ENCODE measurements around the gene GOSR1. TPM values are rescaled to one million over a fixed set of nuclear protein-coding genes. Genes with fewer than 3 reads are reported as not detected.

Gene GOSR1
- total RNA-seq (2021) = 30.1 and 43.7 TPM in 2 replicates
- Bru-seq, nascent RNA = percentile 90 among the genes with signal in this experiment
- percentile 88 among the genes with signal in this experiment for BruChase-seq, experiment 1, labeled RNA remaining after a 2-hour chase
- BruChase-seq, experiment 2, labeled RNA remaining after a 6-hour chase = percentile 80 among the genes with signal in this experiment
- long read RNA-seq, transcript GOSR1-204 (9 exons, 1,231 nt) = major isoform, 5 of 45 reads
- long read RNA-seq, partial matches to known transcripts = 2 of 45 reads
- long read RNA-seq, other reads (novel, unspliced or antisense) = 38 of 45 reads

- Histone ChIP-seq H3K9me3 (ENCODE audit: insufficient read depth, low read depth) (no peaks in the 10 kb centered on the region), H3K4me3 (peak within 1 kb of the TSS; percentile 98), H3K27ac (peak within 1 kb of the TSS; percentile 45; the same call in 1 of the 2 replicates), H3K4me2 (peak within 1 kb of the TSS; percentile 95), H3F3A (ENCODE audit: insufficient read depth, low read depth) (peaks cover 12% of the 10 kb centered on the region; the same call in 1 of the 2 replicates), H2AFZ (peak within 1 kb of the TSS; percentile 97), H3K27me3 (ENCODE audit: insufficient read depth, low read depth) (no peaks in the 10 kb centered on the region), H3K9me2 (ENCODE audit: insufficient read depth) (no peaks in the 10 kb centered on the region), H3K4me1 (replicated peaks; ENCODE audit: insufficient read depth) (peaks cover 11% of the 10 kb centered on the region), H4K20me1 (ENCODE audit: insufficient read depth) (no peaks in the 10 kb centered on the region), H3K79me2 (ENCODE audit: low read depth) (peaks cover 22% of the 10 kb centered on the region), H3K36me3 (ENCODE audit: low read depth) (peaks cover 17% of the 10 kb centered on the region; the same call in 1 of the 2 replicates)
- BruUV-seq (replicated peaks) = no TSS peak
- ChIA-PET CTCF (interaction anchor here (0.7 to 2.1 kb wide), 4 partner anchors 133 to 233 kb away, joined by 3 to 10 read pairs (median 4); no protein-coding TSS in a partner anchor), POLR2A (ENCODE audit: unreplicated experiment) (interaction anchor here (0.5 to 0.9 kb wide), 5 partner anchors 40 to 546 kb away, joined by 3 to 8 read pairs (median 5); partner anchors contain the start of genes CRLF3 and RNF135)
- intact Hi-C loops (cut with micrococcal nuclease; ENCODE audit: unreplicated experiment) = loop anchor here (1.0 to 10.0 kb wide), 3 partner anchors 137 to 362 kb away; partner anchors contain the start of gene NSRP1
- TF ChIP-seq EZH2 (IDR thresholded peaks at IDR 0.05; ENCODE audit: low read depth) (no peak), CTCF (conservative IDR thresholded peaks at IDR 0.05) (peak; percentile 78)
- peak; percentile 86 for DNase-seq
These were observed at the start of gene GOSR1 for GRCh38 chr17:30477083-30477773. Gene GOSR1, plus strand, starts transcription at chr17:30477408. Its CDS starts 26 bp downstream, at chr17:30477434.

GRCh38 chr17:30427611-30428010, 49.6 kb upstream of the GOSR1 start:
- intact Hi-C loops (cut with micrococcal nuclease; ENCODE audit: unreplicated experiment) = no loop called here
- Histone ChIP-seq H3K4me3 (no peak overlapping the region), H4K20me1 (ENCODE audit: insufficient read depth) (no peaks in the 10 kb centered on the region), H3K4me1 (replicated peaks; ENCODE audit: insufficient read depth) (no peaks in the 10 kb centered on the region), H3K27me3 (ENCODE audit: insufficient read depth, low read depth) (no peaks in the 10 kb centered on the region), H2AFZ (no peak overlapping the region), H3K79me2 (ENCODE audit: low read depth) (no peaks in the 10 kb centered on the region), H3K4me2 (no peak overlapping the region), H3K36me3 (ENCODE audit: low read depth) (peaks cover 22% of the 10 kb centered on the region), H3K27ac (no peak overlapping the region; the same call in 1 of the 2 replicates), H3F3A (ENCODE audit: insufficient read depth, low read depth) (no peaks in the 10 kb centered on the region; the same call in none of the 2 replicates), H3K9me2 (ENCODE audit: insufficient read depth) (no peaks in the 10 kb centered on the region), H3K9me3 (ENCODE audit: insufficient read depth, low read depth) (no peaks in the 10 kb centered on the region)
- no peak for TF ChIP-seq CTCF (conservative IDR thresholded peaks at IDR 0.05)
- TF ChIP-seq EZH2 (IDR thresholded peaks at IDR 0.05; ENCODE audit: low read depth) = no peak
- no peak for DNase-seq
- no TSS peak for BruUV-seq (replicated peaks)
- POLR2A ChIA-PET (ENCODE audit: unreplicated experiment) = no interaction called here
- CTCF ChIA-PET = no interaction called here

GRCh38 chr17:30429155-30429554, 48.1 kb upstream of the GOSR1 start:
- Histone ChIP-seq H3K9me3 (ENCODE audit: insufficient read depth, low read depth) (no peaks in the 10 kb centered on the region; the same call in 1 of the 2 replicates), H3F3A (ENCODE audit: insufficient read depth, low read depth) (peaks cover 13% of the 10 kb centered on the region; the same call in 1 of the 2 replicates), H3K4me1 (replicated peaks; ENCODE audit: insufficient read depth) (peaks cover 13% of the 10 kb centered on the region), H3K4me2 (no peak overlapping the region), H2AFZ (no peak overlapping the region), H3K36me3 (ENCODE audit: low read depth) (peaks cover 20% of the 10 kb centered on the region), H3K4me3 (no peak overlapping the region), H3K9me2 (ENCODE audit: insufficient read depth) (no peaks in the 10 kb centered on the region), H3K27ac (no peak overlapping the region), H3K27me3 (ENCODE audit: insufficient read depth, low read depth) (no peaks in the 10 kb centered on the region), H3K79me2 (ENCODE audit: low read depth) (no peaks in the 10 kb centered on the region), H4K20me1 (ENCODE audit: insufficient read depth) (no peaks in the 10 kb centered on the region)
- DNase-seq = no peak
- CTCF ChIA-PET = no interaction called here
- POLR2A ChIA-PET (ENCODE audit: unreplicated experiment) = no interaction called here
- TF ChIP-seq EZH2 (IDR thresholded peaks at IDR 0.05; ENCODE audit: low read depth) (no peak), CTCF (conservative IDR thresholded peaks at IDR 0.05) (no peak)
- BruUV-seq (replicated peaks) = no TSS peak
- intact Hi-C loops (cut with micrococcal nuclease; ENCODE audit: unreplicated experiment) = no loop called here
